ENCODE measurements around the gene TAGLN.

TAGLN gene

DNA sequence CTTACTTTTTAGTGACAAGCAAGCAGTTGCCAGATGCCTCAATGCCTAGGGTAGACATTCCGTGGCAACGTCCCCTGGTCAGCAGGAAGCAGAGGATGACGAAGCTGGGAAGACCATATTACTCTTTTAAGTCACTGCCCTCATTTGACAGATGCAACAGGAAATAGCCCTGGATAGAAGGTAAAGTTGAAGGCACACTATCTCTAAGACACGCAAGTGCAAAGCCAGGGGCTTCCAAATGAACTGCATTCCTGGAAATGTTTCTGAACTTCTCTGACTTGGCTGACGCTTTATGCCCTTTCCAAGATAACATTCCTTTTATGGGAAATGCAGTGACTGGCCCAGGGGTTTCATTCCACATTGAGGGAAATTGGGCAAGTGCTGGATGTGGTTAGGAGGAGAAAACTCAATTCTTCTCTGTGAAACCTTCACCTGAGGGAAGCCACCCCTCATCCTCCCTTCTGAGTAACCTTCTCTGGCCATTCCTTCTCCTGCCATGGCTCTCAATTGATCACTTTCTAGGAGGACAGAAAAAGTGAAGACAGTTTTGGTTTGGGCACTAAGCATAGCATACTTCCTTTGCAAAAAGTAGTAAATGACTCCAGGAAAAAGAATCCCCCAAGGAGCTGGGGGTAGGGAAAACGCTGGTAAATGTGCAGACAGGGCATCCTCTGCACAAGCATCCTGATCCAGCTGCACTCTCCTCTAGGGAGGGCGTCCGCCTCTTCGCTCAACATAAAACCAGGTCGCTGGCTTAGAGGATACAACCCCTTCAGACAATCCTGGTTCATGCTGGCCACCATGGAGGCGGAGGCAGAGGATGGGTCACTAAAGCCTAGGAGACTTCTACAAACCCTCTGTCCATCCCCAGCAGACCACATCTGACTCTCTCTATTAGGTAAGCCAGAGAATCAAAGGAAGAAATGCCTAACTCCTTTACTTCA is 18.2 kb downstream of the TAGLN start:
- no peak for DNase-seq

DNA sequence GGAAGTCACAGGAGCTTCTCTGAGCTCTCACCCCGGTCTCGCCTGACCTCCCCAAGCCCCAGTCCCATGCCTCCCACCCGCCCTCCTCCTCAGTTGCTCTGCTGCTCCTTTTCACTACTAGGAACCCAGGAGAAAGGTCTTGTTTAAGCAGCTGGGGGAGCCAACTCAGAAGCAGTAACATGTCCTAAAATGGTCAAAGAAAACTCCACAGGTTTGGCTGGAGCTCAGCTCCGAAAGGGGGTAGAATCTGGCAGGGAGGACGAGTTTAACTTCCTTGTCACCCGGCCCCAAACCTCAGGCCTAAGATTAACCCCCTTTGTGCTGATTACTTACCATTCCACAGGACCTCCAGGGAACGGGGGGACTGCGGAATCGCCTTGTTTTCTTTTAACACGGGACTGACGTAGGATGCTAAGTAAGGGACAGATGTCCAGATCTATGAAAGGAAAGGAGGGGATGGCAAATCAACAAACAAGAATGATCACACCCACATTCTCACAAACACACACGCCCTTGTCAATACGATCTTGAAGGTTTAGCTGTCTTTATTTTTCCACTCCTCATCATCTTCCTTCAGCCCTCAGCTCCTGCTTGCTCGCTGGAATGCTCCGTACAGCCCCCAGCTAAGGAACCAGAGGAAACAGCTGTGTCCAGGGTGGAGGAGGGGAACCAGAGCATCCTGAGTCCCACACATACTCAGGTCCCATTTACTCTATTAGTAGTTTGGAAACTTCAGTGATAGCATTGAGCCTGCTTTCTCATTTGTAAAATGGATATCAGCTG is 19.2 kb downstream of the TAGLN start:
- DNase-seq: no peak

GRCh38 chr11:117219001-117219400 is 19.8 kb downstream of the TAGLN start:
- DNase-seq: no peak

DNA sequence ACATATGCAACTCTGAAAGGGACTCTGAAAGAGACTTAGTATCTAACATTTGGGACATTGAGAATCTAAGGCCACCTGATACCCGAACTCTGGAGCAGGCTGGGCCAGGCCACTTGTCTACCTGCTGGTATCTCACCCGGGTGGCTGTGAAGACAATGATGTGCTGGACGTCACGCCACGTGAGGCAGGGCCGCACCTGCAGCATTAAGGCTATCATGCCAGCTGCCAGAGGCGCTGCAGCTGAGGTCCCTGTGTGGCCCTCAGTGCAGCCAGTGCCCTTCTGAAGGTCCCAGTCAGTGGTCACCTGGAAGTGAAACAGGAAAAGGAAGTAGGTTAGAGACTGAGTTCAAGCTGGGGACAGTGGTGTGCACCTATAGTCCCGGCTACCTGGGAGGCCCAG is 20.3 kb downstream of the TAGLN start:
- DNase-seq: no peak

GRCh38 chr11:117219995-117220394 is 20.8 kb downstream of the TAGLN start:
- DNase-seq: no peak

DNA sequence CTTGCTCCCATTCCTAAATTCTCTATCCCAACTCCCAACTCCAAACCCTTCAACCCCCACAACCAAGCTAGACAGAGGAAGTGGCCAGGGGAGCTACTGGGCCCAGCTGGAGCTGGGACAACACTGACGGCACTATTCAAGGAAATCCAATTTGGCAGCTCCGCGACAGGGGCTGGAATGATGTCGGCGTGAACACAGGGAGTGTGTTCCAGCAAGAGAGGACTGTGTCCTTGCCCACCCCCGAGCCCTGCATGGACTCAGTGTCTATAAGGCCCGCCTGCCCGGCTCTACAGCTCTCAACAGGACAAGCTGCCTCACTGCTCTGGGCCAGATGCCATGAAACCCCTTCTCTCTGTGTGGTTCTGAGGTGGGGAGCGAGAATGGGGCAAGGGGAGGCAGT is 21.4 kb downstream of the TAGLN start:
- DNase-seq: no peak

GRCh38 chr11:117220999-117221774 is 22.0 kb downstream of the TAGLN start:
- DNase-seq: no peak

DNA sequence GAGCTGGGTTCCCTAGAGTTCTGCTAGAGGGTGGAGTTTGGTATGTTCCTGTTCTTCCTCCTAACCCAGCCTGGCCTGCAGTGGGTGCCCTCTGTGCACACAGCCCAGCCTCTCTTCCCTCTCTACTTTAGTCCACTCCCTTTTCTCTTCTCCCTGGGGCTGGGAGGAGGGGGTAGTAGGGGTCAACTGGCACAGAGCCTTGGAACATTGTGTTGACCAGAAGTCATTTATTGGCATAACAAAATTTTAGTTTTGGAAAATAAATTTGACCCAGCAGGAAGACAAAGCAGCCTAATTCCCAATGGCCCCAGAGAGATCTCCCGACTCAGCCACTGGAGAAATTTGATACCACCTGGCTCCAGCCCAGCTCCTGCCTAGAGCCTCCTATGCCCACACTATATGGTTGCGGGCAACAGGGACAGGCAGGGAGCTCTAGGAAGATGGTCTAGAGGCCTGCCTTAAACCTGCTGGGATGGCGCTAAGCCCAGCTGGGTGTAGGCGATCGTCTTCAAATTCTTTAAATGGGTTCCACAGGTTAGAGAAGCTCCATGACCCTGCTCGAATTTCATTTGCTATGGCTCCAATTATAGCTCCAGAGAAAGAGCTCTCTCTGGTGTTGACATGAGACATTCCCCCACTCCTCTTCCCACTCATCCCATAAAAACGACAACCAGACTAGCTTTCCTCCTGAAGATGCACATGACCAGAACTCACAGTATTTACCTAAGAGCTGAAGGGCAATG is 22.8 kb downstream of the TAGLN start:
- no peak for DNase-seq

GRCh38 chr11:117222991-117223740 is 24.0 kb downstream of the TAGLN start:
- no peak for DNase-seq

GRCh38 chr11:117223741-117224689 is 24.8 kb downstream of the TAGLN start:
- no peak for DNase-seq

DNA sequence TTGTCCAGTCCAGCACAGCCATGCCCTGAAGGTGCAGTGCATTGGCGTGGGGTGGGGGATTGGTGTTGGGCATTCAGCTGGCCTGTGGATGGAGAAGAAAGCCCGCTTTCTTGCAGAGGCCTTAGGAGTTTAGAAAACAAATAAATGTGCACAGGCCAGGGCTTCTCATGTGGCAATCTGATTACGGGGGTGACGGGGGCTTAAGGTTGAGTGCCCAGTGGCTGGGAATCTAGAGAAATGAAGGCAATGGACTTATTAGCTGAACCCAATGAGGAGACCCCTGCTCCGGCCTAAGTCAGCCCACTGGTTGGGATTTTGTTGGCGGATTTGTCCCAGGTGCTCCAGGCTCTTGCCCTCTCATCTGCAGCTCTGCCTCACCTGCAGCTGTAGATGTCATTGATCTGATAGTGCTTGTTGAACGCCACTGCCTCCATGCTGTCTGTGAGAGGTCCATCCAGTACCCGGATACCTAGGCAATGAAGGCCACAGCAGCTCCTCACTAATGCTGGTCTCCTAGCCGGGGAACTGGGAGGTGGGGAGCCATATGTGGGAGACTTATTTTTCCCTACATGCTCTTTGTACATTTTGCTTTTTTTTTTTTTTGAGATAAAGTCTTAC is 26.5 kb downstream of the TAGLN start:
- DNase-seq: no peak

GRCh38 chr11:117226388-117227385 is 27.5 kb downstream of the TAGLN start:
- no peak for DNase-seq

DNA sequence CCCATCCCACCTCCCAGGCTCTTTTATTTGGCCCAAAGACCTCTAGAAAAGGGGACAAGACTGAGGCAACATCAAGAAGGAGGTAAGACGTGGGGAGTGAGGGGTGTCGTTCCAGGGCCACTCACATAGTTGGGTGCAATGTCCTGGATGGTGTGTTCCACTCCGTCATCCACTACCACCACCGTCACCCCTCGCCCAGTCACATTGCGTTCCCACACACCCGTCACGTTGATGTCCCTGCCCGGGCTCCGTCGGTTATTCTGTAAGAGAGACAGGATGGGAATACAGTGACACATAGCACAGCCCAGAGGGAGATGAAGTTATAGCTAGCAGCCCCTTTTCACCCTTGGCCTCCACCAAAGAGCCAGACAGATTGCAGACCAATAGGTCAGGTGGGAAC is 28.9 kb downstream of the TAGLN start:
- DNase-seq: no peak

DNA sequence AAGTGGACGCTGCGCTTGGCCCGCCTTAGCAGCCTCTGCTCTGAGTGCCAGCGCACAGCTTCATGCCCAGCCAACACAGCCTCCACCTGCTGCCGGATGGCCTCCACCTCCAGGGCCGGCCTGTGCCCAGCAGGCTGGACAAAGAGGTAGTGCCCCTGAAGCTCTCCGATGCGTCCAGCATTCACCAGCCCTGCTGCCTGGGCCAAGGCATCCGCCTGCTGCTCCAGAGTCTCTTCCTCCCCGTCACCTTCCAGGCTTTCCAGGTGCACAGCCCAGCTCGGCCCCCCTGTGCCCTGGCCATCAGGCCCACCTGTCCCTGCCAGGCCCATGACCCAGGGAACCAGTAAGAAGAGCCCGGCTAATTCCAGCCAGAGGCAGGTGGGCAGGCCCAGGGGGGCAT is 30.2 kb downstream of the TAGLN start:
- no peak for DNase-seq

GRCh38 chr11:117229931-117230285 is 30.7 kb downstream of the TAGLN start:
- no peak for DNase-seq

DNA sequence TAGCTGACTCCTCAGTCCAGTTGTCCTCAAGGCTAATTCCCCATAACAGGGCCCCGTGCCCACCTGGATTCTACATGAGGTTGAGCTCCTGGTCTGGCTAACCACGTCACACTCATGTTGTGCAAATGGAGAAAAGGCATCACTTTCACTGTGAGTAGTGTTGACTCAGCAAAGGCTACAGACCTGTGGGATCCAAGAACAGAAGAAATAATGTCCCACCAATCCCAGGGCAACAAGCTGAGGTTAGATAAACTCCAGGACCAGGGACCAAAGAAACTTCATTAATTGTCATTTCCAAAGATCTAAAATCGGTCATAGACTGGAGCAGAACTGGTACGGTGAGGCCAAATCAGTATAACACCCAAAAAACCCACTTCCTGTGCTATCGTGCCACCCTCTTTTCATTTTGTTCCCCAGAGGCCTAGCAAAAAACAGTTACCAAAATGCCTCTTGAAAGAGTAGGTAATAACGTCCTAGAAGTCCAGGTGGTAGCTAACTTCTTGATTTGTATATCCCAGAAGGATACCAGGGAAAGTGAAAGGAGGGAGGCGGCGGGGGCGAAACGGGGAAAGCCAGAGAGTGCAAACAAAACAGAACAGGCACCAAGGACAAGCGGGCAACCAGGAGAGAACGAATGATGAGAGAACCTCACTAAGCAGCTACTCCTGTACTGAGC is 31.3 kb downstream of the TAGLN start:
- DNase-seq: peak; percentile 25

DNA sequence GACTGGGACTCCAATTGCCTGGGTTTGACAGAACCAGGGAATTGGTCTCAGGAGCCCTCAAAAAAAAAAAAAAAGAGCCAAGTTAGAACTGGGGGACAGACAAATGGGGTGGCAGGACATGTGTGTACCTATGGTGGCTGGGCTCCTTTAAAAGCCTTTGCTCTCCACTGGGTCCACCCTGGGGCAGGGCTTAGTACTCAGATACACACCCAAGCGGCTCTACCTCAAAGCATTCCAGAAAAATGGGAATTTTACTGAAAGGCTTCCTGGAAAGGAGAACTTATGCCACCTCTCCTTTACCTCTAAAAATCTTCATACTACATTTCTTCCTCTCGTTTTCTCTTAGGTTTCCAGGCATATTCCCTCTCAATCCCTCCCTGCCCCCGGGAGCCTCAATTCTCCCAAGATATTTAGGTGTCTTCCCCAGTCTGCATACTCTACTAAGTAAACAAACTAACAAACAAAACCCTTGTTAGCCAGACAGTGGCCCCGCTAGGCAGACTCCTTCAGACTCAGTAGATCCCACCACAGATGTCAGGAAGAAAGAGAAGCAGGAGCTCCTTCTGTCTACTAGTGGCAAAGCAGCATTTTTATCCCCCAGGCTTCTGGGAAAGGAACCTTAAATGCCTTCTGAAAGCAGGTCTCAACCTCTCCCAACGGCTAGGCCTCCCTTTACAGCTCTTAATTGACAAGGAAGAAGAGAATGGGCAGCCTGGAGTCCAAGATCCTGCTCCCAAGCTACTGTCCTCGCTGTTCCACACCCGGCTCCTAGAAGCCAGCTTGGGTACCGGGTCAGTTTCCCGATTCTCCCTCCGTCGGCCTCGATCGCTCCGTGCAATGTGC is 32.0 kb downstream of the TAGLN start:
- no peak for DNase-seq

DNA sequence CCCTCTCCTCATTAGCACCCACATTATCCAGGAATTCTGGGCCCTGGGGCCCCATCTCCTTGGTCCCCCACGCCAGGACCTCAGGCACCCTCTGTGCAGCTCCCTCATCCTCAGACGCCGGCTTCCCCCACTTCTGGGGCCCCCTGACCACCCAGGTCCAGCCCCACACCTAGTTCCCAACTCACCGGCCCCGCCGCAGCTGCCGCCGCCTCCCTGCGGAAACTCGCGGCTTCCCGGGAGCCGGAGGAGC is 32.6 kb downstream of the TAGLN start, which contains the start of gene PCSK7:
PCSK7 (minus strand) TSS at position 232 of the 250 bp plus-strand sequence. CDS start 2,229 bp downstream, outside the sequence.
- no peak for DNase-seq
